Adipocyte (in vitro differentiated cells): ENCODE measurements around the gene SPSB1.

Source experiments
- DNase-seq: peaks from one replicate; pipeline ENCODE4 v3.0.0-alpha.2; 2015; ENCODE audit warnings: low read depth
- H3K27me3 ChIP-seq: replicated peaks from 2 replicates; pipeline ENCODE4 v1.7.0; 2013; ENCODE audit warnings: mild to moderate bottlenecking, low read length, moderate library complexity; ENCODE audit not compliant: control insufficient read depth, insufficient read depth
- H3K36me3 ChIP-seq: 2 replicates; pipeline ENCODE4 v1.7.0; 2013; ENCODE audit warnings: low read length, mild to moderate bottlenecking, moderate library complexity; ENCODE audit not compliant: control insufficient read depth, insufficient read depth, severe bottlenecking
- H3K4me1 ChIP-seq: 2 replicates; pipeline ENCODE4 v1.7.0; 2013; ENCODE audit warnings: mild to moderate bottlenecking, low read length, moderate library complexity; ENCODE audit not compliant: control insufficient read depth, insufficient read depth
- H3K4me3 ChIP-seq: 2 replicates; pipeline ENCODE4 v1.7.0; 2013; ENCODE audit warnings: mild to moderate bottlenecking, low read length, moderate library complexity
- H3K9ac ChIP-seq: 2 replicates; pipeline ENCODE4 v1.7.0; 2013; ENCODE audit warnings: mild to moderate bottlenecking, low read length, moderate library complexity
- H3K9me3 ChIP-seq: 2 replicates; pipeline ENCODE4 v1.7.0; 2013; ENCODE audit warnings: mild to moderate bottlenecking, low read length, moderate library complexity; ENCODE audit not compliant: control insufficient read depth

Gene SPSB1

GRCh38 chr1:9324246-9325096 is 31.8 kb downstream of the SPSB1 start:
- Histone ChIP-seq H3K4me1 (peaks cover 47% of the 10 kb centered on the region), H3K4me3 (no peak overlapping the region), H3K27me3 (no peaks in the 10 kb centered on the region), H3K36me3 (no peaks in the 10 kb centered on the region), H3K9ac (no peak overlapping the region), H3K9me3 (no peaks in the 10 kb centered on the region)
- DNase-seq = no peak

DNA sequence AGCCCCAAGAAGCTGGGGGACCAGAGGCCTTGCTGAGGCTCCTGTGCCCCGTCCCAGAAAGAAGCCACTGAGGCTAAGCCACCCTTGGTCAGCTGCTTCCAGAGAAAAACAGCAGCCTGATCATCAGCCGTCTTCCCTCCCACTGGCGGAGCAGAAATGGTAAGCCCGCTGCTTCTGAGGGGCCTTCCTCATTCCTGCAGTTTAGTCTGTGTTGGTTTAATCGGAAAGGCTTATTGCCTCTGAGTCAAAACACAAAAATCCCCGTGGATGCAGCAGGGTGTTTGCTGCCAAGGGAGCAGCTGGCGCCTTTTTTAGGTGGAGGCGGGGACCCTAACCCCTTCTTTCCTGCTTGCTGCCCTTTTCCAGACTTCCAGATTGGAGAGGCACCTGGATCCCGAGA is 33.9 kb downstream of the SPSB1 start:
- Histone ChIP-seq H3K4me3 (no peak overlapping the region), H3K9me3 (no peaks in the 10 kb centered on the region), H3K9ac (peak overlapping the region; percentile 73), H3K36me3 (no peaks in the 10 kb centered on the region), H3K27me3 (no peaks in the 10 kb centered on the region), H3K4me1 (peaks cover 33% of the 10 kb centered on the region)
- peak; percentile 90 for DNase-seq

- Histone ChIP-seq H3K36me3 (no peaks in the 10 kb centered on the region), H3K9me3 (no peaks in the 10 kb centered on the region), H3K9ac (no peak overlapping the region), H3K27me3 (no peaks in the 10 kb centered on the region), H3K4me3 (no peak overlapping the region), H3K4me1 (peaks cover 29% of the 10 kb centered on the region)
- no peak for DNase-seq
Measured at GRCh38 chr1:9328201-9328600, 35.5 kb downstream of the SPSB1 start.

GRCh38 chr1:9328715-9329114 is 36.0 kb downstream of the SPSB1 start:
- no peaks in the 10 kb centered on the region for H3K9me3 ChIP-seq
- no peaks in the 10 kb centered on the region for H3K27me3 ChIP-seq
- H3K4me1 ChIP-seq = peaks cover 29% of the 10 kb centered on the region
- H3K9ac ChIP-seq = no peak overlapping the region
- DNase-seq = no peak
- H3K4me3 ChIP-seq = no peak overlapping the region
- no peaks in the 10 kb centered on the region for H3K36me3 ChIP-seq

GRCh38 chr1:9331016-9331415 is 38.3 kb downstream of the SPSB1 start:
- H3K36me3 ChIP-seq = no peaks in the 10 kb centered on the region
- H3K27me3 ChIP-seq = no peaks in the 10 kb centered on the region
- H3K9me3 ChIP-seq = no peaks in the 10 kb centered on the region
- H3K4me1 ChIP-seq = peaks cover 15% of the 10 kb centered on the region
- DNase-seq = no peak
- H3K9ac ChIP-seq = no peak overlapping the region
- H3K4me3 ChIP-seq = no peak overlapping the region

DNA sequence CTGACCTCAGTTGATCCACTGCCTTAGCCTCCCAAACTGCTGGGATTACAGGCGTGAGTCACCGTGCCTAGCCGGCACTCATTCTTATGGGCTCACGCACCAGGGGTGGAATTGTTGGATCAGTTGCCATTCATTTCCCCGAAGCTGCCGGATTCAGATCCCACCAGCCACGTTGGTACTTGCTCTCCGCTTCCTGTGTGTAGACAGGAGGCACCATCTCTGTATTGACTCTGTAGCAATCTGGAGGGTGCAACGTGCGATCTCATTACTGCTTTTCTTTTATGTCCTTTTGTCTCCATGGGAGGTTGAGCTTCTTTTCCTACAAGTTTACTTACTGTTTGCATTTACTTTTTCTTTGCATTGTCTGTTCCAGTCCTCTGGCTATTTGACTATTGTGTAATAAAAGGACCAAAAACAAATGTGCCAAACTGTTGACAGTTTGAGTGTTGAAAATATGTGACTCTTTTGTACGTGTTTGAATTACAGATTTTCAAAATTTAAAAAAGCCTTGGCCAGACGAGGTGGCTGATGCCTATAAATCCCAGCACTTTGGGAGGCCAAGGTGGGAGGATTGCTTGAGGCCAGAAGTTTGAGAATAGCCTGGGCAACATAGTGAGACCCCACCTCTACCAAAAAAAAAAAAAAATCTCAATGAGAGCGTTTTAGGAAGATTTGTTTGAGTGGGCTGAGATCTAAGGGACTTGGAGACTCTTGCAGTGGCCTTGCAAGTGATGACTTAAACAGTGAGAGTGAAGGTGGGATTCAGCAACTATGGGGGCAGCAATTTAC is 39.1 kb downstream of the SPSB1 start:
- Histone ChIP-seq H3K4me3 (no peak overlapping the region), H3K9ac (no peak overlapping the region), H3K36me3 (peaks cover 4% of the 10 kb centered on the region), H3K4me1 (peaks cover 8% of the 10 kb centered on the region), H3K27me3 (no peaks in the 10 kb centered on the region), H3K9me3 (no peaks in the 10 kb centered on the region)
- DNase-seq = no peak

- Histone ChIP-seq H3K27me3 (no peaks in the 10 kb centered on the region), H3K36me3 (peaks cover 6% of the 10 kb centered on the region), H3K9ac (no peak overlapping the region), H3K4me3 (no peak overlapping the region), H3K4me1 (peaks cover under 1% of the 10 kb centered on the region), H3K9me3 (no peaks in the 10 kb centered on the region)
- DNase-seq = no peak
Measured at GRCh38 chr1:9332513-9333143, 39.9 kb downstream of the SPSB1 start.

GRCh38 chr1:9338397-9339246 is 45.9 kb downstream of the SPSB1 start:
- Histone ChIP-seq H3K36me3 (peaks cover 6% of the 10 kb centered on the region), H3K9ac (peak overlapping the region; percentile 77), H3K4me1 (peaks cover 40% of the 10 kb centered on the region), H3K4me3 (no peak overlapping the region), H3K9me3 (no peaks in the 10 kb centered on the region), H3K27me3 (no peaks in the 10 kb centered on the region)
- no peak for DNase-seq

- no peak for DNase-seq
- H3K4me1 ChIP-seq = peaks cover 46% of the 10 kb centered on the region
- no peaks in the 10 kb centered on the region for H3K9me3 ChIP-seq
- peaks cover 6% of the 10 kb centered on the region for H3K36me3 ChIP-seq
- H3K9ac ChIP-seq = peak overlapping the region; percentile 28
- no peaks in the 10 kb centered on the region for H3K27me3 ChIP-seq
- H3K4me3 ChIP-seq = no peak overlapping the region
Measured at GRCh38 chr1:9340172-9340854, 47.6 kb downstream of the SPSB1 start.

DNA sequence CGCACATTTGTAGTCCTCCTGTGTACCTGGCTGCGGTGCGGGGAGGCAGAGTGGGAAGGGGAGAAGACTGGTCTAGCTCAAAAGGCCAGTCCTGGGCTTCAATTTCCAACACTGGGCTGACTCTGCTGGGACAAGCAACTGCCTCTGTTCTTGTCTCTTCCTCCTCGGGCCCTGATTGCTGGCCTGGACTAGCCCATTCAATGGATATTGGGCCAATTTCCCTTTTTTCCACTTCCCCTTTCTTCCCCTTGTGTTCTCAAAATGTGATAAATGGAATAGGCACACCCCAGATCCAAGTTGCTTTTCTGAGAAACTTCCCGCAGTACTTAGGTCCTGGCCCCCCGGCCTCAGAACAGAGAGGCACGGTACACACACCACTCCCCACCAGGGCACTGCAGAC is 48.2 kb downstream of the SPSB1 start:
- Histone ChIP-seq H3K4me1 (peaks cover 46% of the 10 kb centered on the region), H3K27me3 (no peaks in the 10 kb centered on the region), H3K4me3 (no peak overlapping the region), H3K9me3 (no peaks in the 10 kb centered on the region), H3K9ac (no peak overlapping the region), H3K36me3 (peaks cover 6% of the 10 kb centered on the region)
- no peak for DNase-seq
